ENCODE measurements around the gene BNC1.

BNC1 gene

DNA sequence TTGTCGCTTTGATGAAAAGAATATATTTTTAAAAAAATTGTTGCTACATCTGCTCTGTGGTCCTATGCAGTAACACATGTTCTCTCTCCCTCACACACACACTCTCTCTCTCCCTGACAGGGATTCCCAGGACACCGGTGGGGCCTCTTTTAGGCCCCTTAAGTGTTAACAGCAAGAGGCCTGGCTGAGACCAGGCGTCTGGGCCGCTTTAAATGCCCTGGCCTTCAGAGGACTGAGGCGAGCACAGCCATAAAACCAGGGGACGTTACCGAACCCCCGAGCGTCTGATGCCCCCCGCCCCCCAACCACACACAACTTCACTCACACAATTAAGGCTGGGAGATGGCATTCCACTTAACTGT is 1.7 kb downstream of the BNC1 start:
- no peak for TF ChIP-seq CTCF (IDR thresholded peaks at IDR 0.05; ENCODE audit: insufficient read depth, low read depth, low read length, missing control alignments)
- H3K4me3 ChIP-seq (ENCODE audit: low read depth, low read length): no peak overlapping the region
- DNase-seq (ENCODE audit: low read depth): no peak

DNA sequence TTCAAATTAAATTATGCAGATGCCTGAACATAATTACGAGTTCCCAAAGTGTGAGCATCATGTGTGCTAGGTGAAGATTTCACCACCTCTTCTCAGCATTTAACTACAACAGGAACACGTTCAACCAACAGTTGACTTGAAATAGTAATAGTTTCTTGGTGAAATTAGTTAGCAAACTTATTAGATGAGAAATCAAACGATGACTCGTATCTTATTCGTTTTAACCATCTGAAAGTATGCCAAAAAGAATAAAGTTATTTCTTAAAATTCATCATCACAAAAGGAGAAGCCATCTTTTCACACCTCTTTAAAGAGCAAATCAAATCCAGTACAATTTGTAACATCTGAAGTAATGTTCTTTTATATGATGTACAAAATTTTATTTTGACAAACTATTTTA is 2.3 kb downstream of the BNC1 start:
- no peak for TF ChIP-seq CTCF (IDR thresholded peaks at IDR 0.05; ENCODE audit: insufficient read depth, low read depth, low read length, missing control alignments)
- no peak for DNase-seq (ENCODE audit: low read depth)
- no peak overlapping the region for H3K4me3 ChIP-seq (ENCODE audit: low read depth, low read length)

GRCh38 chr15:83278191-83278590 is 6.3 kb downstream of the BNC1 start:
- DNase-seq (ENCODE audit: low read depth): no peak
- TF ChIP-seq CTCF (IDR thresholded peaks at IDR 0.05; ENCODE audit: insufficient read depth, low read depth, low read length, missing control alignments): no peak
- no peak overlapping the region for H3K4me3 ChIP-seq (ENCODE audit: low read depth, low read length)

DNA sequence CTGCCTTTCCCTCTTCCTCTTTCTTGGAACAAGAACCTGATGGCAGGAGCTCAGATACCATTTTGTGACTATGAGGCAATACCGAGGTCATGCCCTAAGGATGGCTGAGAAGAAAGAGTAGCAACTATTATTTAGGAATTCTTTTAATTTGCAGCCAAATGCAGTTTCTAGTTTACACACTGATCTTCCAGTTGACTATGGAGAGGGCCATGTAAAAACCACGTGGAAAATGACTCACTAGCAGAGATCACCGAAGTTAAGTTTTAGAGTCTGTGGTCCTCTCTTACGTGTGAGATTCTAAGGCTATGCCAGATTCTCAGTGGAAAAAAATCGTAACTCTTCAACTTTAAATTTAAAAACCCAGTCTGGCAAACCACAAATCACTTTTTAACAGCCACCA is 7.8 kb downstream of the BNC1 start:
- H3K4me3 ChIP-seq (ENCODE audit: low read depth, low read length): no peak overlapping the region
- no peak for DNase-seq (ENCODE audit: low read depth)
- TF ChIP-seq CTCF (IDR thresholded peaks at IDR 0.05; ENCODE audit: insufficient read depth, low read depth, low read length, missing control alignments): no peak

- no peak for TF ChIP-seq CTCF (IDR thresholded peaks at IDR 0.05; ENCODE audit: insufficient read depth, low read depth, low read length, missing control alignments)
- H3K4me3 ChIP-seq (ENCODE audit: low read depth, low read length): no peak overlapping the region
- DNase-seq (ENCODE audit: low read depth): no peak
These were observed 9.1 kb downstream of the BNC1 start for GRCh38 chr15:83275412-83275811.

- no peak overlapping the region for H3K4me3 ChIP-seq (ENCODE audit: low read depth, low read length)
- TF ChIP-seq CTCF (IDR thresholded peaks at IDR 0.05; ENCODE audit: insufficient read depth, low read depth, low read length, missing control alignments): no peak
- no peak for DNase-seq (ENCODE audit: low read depth)
These were observed 14.3 kb downstream of the BNC1 start for GRCh38 chr15:83270176-83270575.

GRCh38 chr15:83268147-83268546 is 16.3 kb downstream of the BNC1 start:
- no peak for DNase-seq (ENCODE audit: low read depth)
- no peak for TF ChIP-seq CTCF (IDR thresholded peaks at IDR 0.05; ENCODE audit: insufficient read depth, low read depth, low read length, missing control alignments)
- no peak overlapping the region for H3K4me3 ChIP-seq (ENCODE audit: low read depth, low read length)
